Calu3 (cell line): ENCODE measurements around the gene LEFTY1. TPM values are rescaled to one million over a fixed set of nuclear protein-coding genes. Genes with fewer than 3 reads are reported as not detected.

Source experiments
- BruUV-seq: library from RNA; stranded (reverse); fragments of 400-500 nt; replicated peaks from 2 replicates; lab custom pipeline; 2021; lab: Mats Ljungman, UMichigan
- CTCF ChIA-PET: fragments of 300-600 bp; sonication (Branson Sonifier 250); formaldehyde crosslinking; loops from one replicate; lab custom pipeline; 2022; ENCODE audit warnings: antibody characterized with exemption; lab: Charles Lee
- DNase-seq: peaks from one replicate; pipeline ENCODE4 v3.0.0; 2022
- H3K27ac Mint-ChIP-seq: one replicate; pipeline ENCODE4 v1.8.0; 2022; ENCODE audit warnings: mixed read lengths; ENCODE audit not compliant: unreplicated experiment
- H3K27me3 Mint-ChIP-seq: one replicate; pipeline ENCODE4 v1.8.0; 2022; ENCODE audit warnings: mixed read lengths; ENCODE audit not compliant: unreplicated experiment
- H3K36me3 Mint-ChIP-seq: one replicate; pipeline ENCODE4 v1.8.0; 2022; ENCODE audit warnings: mild to moderate bottlenecking, moderate library complexity, mixed read lengths; ENCODE audit not compliant: insufficient read depth, unreplicated experiment
- H3K4me1 Mint-ChIP-seq: one replicate; pipeline ENCODE4 v1.8.0; 2022; ENCODE audit warnings: mild to moderate bottlenecking, low read depth, mixed read lengths; ENCODE audit not compliant: unreplicated experiment
- H3K4me3 Mint-ChIP-seq: one replicate; pipeline ENCODE4 v1.8.0; 2022; ENCODE audit warnings: mild to moderate bottlenecking, low read depth, moderate library complexity, mixed read lengths; ENCODE audit not compliant: unreplicated experiment
- H3K9me3 Mint-ChIP-seq: one replicate; pipeline ENCODE4 v1.8.0; 2022; ENCODE audit warnings: low read depth, mixed read lengths; ENCODE audit not compliant: unreplicated experiment
- CTCF ChIP-seq: fragments of 200-600 bp; IDR thresholded peaks from one replicate; pipeline ENCODE4 v1.8.0; 2022; ENCODE audit warnings: antibody characterized with exemption; ENCODE audit not compliant: unreplicated experiment
- intact Hi-C: fragments of 100-400 bp; cut with micrococcal nuclease; formaldehyde crosslinking; loops from one replicate; pipeline ENCODE4 v1.10.0; 2022; ENCODE audit not compliant: unreplicated experiment
- total RNA-seq: library from RNA; stranded (reverse); gene quantifications from 2 replicates; pipeline ENCODE4 v1.2.3, GENCODE V29; 2022

LEFTY1 gene
- total RNA-seq, 1 experiment from 2014 or later = not detected

DNA sequence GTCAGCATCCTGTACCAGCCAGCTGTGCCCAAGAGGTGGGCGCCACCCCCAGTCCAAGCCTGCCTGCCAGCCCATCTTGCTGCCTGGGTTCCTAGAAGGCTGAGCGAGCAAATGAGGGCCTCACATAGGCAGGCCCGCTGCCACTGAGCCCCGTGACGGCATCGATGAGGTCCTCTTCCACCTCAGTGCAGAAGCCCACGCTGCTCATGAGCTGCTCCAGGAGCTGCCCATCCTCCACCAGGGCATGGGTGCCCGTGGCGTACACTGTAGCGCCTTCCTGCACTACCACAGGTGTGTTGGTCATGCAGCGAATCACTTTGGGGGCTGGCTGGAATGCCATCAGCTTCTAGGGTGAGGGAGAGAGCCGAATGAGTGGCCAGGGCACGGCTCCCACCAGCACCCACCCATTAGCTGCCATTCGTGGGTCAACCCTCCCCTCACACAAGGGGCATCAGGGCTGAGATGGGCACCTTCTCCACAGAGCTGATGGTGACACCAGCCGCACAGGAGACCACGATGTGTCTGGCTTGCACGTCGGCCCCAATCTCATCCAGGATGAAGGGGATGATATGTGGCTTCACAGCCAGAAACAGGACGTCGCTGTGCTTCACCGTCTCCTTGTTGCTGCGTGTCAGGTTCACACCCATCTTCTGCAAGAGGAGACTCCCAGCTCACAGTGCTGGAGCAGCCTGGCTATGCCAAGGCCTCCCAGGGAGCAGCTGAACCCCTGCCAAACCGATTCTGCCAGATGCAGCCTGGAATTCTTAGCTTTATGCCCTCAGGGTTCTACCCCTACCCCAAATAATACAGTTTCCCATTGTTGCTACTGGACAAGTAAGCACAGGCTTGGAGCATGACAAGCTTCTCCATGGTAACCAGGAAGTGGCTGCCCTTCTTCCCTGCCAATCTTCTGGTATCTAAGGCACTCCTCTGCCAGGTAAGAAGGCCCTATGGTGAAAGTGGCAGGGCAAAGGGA is 33.1 kb upstream of the LEFTY1 start:
- TF ChIP-seq CTCF = no peak
- intact Hi-C loops = no loop called here
- peaks cover 8% of the 10 kb centered on the region for H3K4me1 Mint-ChIP-seq
- BruUV-seq = no TSS peak
- H3K27ac Mint-ChIP-seq = no peak overlapping the region
- CTCF ChIA-PET = interaction anchor here (0.5 to 0.8 kb wide), 2 partner anchors 40 to 175 kb away, joined by 3 to 4 read pairs; no protein-coding TSS in a partner anchor
- H3K9me3 Mint-ChIP-seq = no peaks in the 10 kb centered on the region
- peaks cover 60% of the 10 kb centered on the region for H3K36me3 Mint-ChIP-seq
- DNase-seq = no peak
- peak overlapping the region; percentile 96 for H3K4me3 Mint-ChIP-seq
- H3K27me3 Mint-ChIP-seq = no peaks in the 10 kb centered on the region

DNA sequence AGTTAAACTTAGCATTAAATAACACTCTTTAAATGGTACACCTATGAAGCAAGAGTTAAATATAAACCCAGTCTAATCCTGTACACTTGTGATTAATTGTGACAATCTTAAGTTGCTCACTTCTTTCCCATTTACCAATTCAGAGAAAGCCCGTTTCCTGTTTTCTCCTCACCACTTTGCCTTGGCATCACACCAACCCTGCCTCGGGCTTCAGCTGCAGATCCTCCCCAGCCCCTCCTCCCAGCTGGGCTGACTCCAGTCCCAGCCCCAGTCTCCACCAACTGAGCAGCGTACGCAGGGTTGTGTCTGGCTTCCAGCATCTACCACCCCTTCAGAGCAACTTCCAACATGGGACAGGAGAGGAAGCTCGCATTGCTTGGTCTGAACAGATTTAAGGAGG is 31.0 kb upstream of the LEFTY1 start:
- Mint-ChIP-seq H3K9me3 (no peaks in the 10 kb centered on the region), H3K4me3 (no peak overlapping the region), H3K27me3 (no peaks in the 10 kb centered on the region), H3K27ac (no peak overlapping the region), H3K4me1 (peaks cover 8% of the 10 kb centered on the region), H3K36me3 (peaks cover 70% of the 10 kb centered on the region)
- TF ChIP-seq CTCF = no peak
- DNase-seq = no peak
- intact Hi-C loops = no loop called here
- BruUV-seq = no TSS peak
- CTCF ChIA-PET = interaction anchor here (0.6 kb wide), 1 partner anchor 232 kb away, joined by 3 read pairs; no protein-coding TSS in a partner anchor

DNA sequence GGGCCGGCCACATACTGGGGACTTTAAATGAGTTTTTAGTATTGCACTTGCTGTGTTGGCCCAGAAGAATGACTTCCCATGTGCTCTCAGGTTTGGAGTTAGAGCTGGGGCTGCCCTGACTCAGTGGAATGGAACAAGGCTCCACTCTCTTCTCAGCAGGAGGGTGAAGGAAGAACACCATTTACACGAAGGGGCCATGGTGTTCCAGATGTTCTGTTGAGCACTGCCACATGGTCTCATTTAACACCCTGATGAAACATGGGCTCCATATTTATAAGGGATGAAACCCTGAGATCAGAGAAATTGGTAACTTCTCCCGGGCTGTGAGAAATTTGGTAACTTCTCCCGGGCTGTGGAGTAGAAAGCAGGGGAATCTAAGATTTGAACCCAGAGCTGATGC is 29.3 kb upstream of the LEFTY1 start:
- intact Hi-C loops = no loop called here
- no peak for TF ChIP-seq CTCF
- Mint-ChIP-seq H3K36me3 (peaks cover 54% of the 10 kb centered on the region), H3K27me3 (no peaks in the 10 kb centered on the region), H3K4me3 (no peak overlapping the region), H3K9me3 (no peaks in the 10 kb centered on the region), H3K27ac (no peak overlapping the region), H3K4me1 (peaks cover 8% of the 10 kb centered on the region)
- no peak for DNase-seq
- CTCF ChIA-PET = interaction anchor here (0.6 kb wide), 1 partner anchor 458 kb away, joined by 3 read pairs; no protein-coding TSS in a partner anchor
- BruUV-seq = no TSS peak

DNA sequence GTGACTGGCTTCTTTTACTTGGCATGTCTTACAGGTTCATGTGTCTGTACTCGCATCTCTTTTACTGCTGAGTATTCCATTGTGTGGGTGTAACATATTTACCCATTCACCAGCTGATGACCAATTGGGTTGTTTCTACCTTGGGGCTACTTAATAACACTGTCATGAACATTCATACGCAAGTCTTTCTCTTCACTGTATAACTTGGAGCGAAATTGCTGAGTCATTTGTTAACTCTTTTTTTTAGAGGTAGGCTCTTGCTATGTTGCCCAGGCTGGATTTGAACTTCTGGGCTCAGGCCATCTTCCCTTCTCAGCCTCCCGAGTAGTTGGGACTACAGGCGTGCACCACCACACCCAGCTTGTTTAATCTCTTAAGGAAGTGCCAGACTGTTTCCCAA is 28.6 kb upstream of the LEFTY1 start:
- TF ChIP-seq CTCF = no peak
- H3K4me1 Mint-ChIP-seq = peaks cover 2% of the 10 kb centered on the region
- no peak overlapping the region for H3K4me3 Mint-ChIP-seq
- H3K9me3 Mint-ChIP-seq = no peaks in the 10 kb centered on the region
- DNase-seq = no peak
- CTCF ChIA-PET = no interaction called here
- no peak overlapping the region for H3K27ac Mint-ChIP-seq
- H3K27me3 Mint-ChIP-seq = no peaks in the 10 kb centered on the region
- H3K36me3 Mint-ChIP-seq = peaks cover 46% of the 10 kb centered on the region
- no TSS peak for BruUV-seq
- intact Hi-C loops = no loop called here
